GM21381 (cell line): Measurements from ENCODE around the gene PTPRN2.
A peak's percentile ranks its signal among the peaks of the same experiment; 100 is the strongest.

Experiments used
- ATAC-seq: cut with Tn5 transposase; IDR thresholded peaks from one replicate; pipeline ENCODE4 v1.9.1; 2021; ENCODE audit warnings: mild to moderate bottlenecking, moderate library complexity; ENCODE audit not compliant: unreplicated experiment

Gene PTPRN2

GRCh38 chr7:157622408-157623205 lies 965.0 kb downstream of the PTPRN2 start:
- ATAC-seq: no peak

GRCh38 chr7:157622000-157622399 lies 965.6 kb downstream of the PTPRN2 start:
- ATAC-seq: no peak

GRCh38 chr7:157621131-157621681 lies 966.4 kb downstream of the PTPRN2 start:
- ATAC-seq: no peak

- ATAC-seq: no peak
Measured at GRCh38 chr7:157620616-157621015, 967.0 kb downstream of the PTPRN2 start.

GRCh38 chr7:157619753-157620525 lies 967.7 kb downstream of the PTPRN2 start:
- no peak for ATAC-seq

- ATAC-seq: no peak
Measured at GRCh38 chr7:157618823-157619606, 968.6 kb downstream of the PTPRN2 start.

- no peak for ATAC-seq
Measured at GRCh38 chr7:157618091-157618726, 969.4 kb downstream of the PTPRN2 start.

- no peak for ATAC-seq
Measured at GRCh38 chr7:157617401-157617800, 970.2 kb downstream of the PTPRN2 start.

GRCh38 chr7:157616931-157617330 lies 970.7 kb downstream of the PTPRN2 start:
- ATAC-seq: no peak

GRCh38 chr7:157616426-157616825 lies 971.2 kb downstream of the PTPRN2 start:
- no peak for ATAC-seq

- ATAC-seq: no peak
Measured at GRCh38 chr7:157615852-157616251, 971.8 kb downstream of the PTPRN2 start.

GRCh38 chr7:157615101-157615817 lies 972.4 kb downstream of the PTPRN2 start:
- no peak for ATAC-seq

GRCh38 chr7:157614457-157615020 lies 973.1 kb downstream of the PTPRN2 start:
- ATAC-seq: no peak

GRCh38 chr7:157613575-157614322 lies 973.9 kb downstream of the PTPRN2 start:
- no peak for ATAC-seq

- peak; percentile 70 for ATAC-seq
Measured at GRCh38 chr7:157612664-157613561, 974.7 kb downstream of the PTPRN2 start.

- ATAC-seq: no peak
Measured at GRCh38 chr7:157612009-157612663, 975.5 kb downstream of the PTPRN2 start.

- ATAC-seq: no peak
Measured at GRCh38 chr7:157611341-157611740, 976.3 kb downstream of the PTPRN2 start.
